ENCODE measurements around the gene COL23A1.

The COL23A1 gene

GRCh38 chr5:178589180-178590140, 733 bp downstream of the COL23A1 start:
- DNase-seq (ENCODE audit: low read depth, low spot score) = peak; percentile 50

- no peak for DNase-seq (ENCODE audit: low read depth, low spot score)
Measured at GRCh38 chr5:178588769-178589168, 1.4 kb downstream of the COL23A1 start.

GRCh38 chr5:178587763-178588611, 2.2 kb downstream of the COL23A1 start:
- no peak for DNase-seq (ENCODE audit: low read depth, low spot score)

GRCh38 chr5:178586396-178586795, 3.8 kb downstream of the COL23A1 start:
- no peak for DNase-seq (ENCODE audit: low read depth, low spot score)

DNA sequence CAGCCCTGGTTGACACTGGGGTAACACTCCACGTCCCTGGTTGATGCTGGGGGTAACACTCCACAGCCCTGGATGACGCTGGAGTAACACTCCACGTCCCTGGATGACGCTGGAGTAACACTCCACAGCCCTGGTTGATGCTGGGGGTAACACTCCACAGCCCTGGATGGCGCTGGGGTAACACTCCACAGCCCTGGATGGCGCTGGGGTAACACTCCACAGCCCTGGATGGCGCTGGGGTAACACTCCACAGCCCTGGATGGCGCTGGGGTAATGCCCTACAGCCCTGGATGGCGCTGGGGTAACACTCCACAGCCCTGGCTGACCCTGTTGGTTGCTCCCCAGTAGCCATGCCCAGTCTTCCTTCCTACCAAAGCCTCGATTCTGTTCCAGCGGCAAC, 4.8 kb downstream of the COL23A1 start:
- peak; percentile 50 for DNase-seq (ENCODE audit: low read depth, low spot score)

DNA sequence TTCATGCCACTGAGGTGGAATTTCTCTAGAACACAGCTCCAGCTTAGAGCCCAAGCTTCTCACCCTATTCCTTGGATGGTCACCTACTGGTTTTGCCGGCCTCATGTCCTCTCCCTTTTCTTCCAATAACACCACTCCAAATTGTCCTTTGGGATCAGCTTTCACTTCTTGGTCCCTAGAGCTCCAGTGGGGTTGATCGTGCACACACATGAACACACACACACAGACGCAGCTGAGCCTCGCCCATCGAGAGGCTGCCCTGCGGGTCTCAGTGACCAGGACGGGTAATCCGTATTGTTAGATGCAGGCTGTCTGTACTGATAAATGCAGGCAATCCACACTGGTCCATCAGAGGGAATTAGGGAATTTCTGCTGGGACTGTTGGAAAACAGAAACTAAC, 6.9 kb downstream of the COL23A1 start:
- DNase-seq (ENCODE audit: low read depth, low spot score) = no peak

DNA sequence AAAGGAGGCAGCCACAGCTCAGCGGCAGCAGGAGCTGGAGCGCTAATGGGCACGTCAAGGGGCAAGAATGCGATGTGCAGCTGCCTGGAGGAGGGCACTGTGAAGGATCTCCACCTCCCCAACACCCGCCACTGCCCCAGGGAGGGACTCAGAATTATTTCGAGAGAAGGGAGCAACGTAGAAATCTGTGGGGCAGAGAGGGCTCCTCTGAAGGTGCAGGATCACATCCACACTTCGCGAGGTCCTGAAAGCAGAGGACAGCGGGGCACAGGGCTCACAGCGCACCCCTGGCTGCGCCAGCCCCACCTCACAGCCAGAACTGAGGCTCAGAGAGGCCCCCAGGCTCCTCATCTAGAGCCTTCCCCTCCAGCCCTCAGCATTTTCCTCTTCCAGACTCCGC, 7.9 kb downstream of the COL23A1 start:
- no peak for DNase-seq (ENCODE audit: low read depth, low spot score)

DNA sequence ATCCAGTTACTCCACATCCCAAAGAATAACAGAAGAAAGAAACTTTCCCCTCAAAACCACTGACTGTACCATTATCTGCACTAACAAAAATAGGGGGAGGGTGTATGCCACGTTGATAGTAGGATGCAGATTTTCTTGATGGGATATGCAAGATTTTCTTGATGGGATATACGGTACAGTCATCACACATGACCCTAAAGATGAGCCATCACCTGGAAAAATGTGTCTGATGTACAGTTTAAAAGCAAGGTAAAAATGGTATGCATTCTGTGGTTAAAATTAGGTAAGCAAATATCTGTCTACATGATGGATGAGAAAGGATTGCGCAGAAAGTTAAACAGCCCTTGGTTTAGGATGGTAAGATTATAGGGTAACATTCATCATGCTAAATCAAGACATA, 8.6 kb downstream of the COL23A1 start:
- no peak for DNase-seq (ENCODE audit: low read depth, low spot score)

GRCh38 chr5:178580271-178580955, 9.8 kb downstream of the COL23A1 start:
- DNase-seq (ENCODE audit: low read depth, low spot score) = no peak

GRCh38 chr5:178577944-178578343, 12.2 kb downstream of the COL23A1 start:
- no peak for DNase-seq (ENCODE audit: low read depth, low spot score)

DNA sequence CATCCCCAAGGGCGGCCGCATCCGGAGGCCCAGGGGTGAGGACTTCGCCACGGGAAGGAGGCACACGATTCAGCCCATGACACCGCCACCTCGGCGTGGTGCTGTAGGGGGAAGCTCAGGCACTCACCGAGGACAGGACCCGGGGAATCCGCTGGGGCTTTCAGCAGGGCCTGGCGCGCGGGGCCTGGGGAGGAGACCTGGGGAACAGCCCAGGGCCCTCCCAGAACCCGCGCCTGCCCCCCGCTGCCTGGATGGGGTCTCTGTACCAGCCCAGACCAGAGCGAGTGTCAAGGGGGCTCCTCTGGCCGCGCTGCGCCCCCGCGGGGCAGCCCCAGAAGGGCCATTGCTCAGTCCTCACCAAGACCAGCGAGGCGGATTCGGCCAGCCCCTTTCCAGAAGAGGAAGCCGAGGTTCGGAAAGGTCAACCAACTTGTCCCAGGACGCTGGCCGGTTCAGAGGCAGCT, 12.8 kb downstream of the COL23A1 start:
- peak; percentile 70 for DNase-seq (ENCODE audit: low read depth, low spot score)

DNA sequence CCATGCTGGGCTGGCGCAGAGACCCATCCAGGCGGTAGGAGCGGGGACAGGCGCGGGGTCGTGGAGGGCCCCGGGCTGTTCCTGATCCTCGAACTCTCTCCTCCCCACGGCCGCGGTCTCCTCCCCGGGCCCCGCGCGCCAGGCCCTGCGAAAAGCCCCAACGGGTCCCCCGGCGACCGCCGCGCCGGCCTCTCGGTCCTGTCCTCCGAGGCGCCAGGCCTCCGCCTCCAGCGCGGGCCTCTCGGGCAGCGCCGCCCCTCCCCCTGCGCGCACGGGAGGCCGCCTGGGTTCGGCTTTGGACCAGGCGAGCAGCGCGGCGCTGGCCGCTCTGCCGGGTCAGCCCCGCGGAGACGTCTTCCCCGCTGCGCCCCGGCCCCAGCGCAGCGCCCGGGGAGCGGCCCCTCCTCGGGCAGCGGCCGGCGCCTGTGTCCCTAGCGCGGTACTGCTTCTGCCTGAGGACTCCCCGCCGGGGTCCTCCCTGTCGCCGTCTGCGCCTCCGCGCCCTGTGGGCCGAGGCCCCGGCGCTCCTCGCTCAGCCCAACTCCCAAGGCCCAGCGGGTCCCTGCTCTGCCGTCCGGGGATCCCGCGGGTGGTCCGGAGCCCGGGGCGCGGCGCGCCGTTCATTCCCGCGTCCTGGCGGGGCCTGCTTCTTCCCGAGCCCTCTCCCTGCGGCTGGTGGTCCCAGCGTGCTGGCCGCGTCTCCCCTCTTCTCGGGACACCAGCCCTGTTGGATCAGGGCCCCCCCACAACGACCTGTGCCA, 13.4 kb downstream of the COL23A1 start:
- peak; percentile 59 for DNase-seq (ENCODE audit: low read depth, low spot score)

DNA sequence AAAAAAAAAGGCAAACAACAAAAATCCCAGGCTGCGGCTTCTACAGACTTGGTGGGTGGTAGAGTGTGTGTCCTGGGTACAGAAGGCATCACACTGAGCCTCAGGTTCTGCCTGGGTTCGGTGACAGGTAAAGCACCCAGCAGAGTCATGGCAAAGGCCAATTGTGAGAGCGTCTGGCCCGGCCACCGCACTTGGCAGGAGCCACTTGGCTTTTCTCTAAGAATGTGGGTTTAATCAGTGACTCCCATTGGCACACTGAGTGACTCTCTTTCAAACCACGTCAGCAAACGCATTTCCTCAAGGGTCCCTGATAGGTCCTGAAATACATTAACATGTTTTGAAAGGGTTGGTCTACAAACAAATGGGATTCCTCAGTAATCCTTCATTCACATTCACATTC, 17.0 kb downstream of the COL23A1 start:
- no peak for DNase-seq (ENCODE audit: low read depth, low spot score)

DNA sequence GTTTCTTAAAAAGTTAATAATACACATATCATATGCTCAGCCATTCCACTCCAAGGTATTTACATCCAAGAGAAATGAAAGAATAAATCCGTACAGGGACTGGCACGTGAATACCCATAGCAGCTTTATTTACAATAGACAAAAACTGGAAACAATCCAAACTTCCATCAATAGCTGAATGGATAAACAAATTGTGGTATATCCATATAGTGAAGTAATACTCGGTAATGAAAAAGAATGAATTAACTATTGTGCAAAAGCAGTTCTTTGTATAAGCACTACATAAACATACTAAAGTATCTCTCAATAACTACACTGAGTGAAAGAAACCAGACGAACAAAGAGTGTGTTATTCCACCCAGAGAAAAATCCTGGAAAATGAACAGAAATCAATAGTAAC, 17.6 kb downstream of the COL23A1 start:
- DNase-seq (ENCODE audit: low read depth, low spot score) = no peak

DNA sequence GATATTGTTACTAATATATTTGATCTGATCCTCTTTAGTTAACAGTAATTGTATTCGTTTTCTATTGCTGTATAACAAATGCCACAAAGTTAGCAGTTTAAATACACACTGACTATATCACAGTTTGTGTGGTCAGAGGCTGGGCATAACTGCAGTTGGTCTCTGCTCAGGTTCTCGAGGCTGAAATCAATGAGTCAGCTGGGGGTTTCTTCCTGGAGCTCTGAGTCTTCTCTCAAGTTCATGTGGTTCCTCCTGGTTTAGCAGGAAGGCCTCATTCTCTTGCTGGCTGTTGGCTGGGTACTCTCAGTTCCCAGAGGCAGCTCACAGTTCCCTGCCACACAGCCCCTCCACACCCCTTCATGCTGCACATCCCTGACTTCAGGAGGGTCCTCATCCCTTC, 20.7 kb downstream of the COL23A1 start:
- no peak for DNase-seq (ENCODE audit: low read depth, low spot score)

GRCh38 chr5:178564811-178565550, 25.2 kb downstream of the COL23A1 start:
- DNase-seq (ENCODE audit: low read depth, low spot score) = no peak

- DNase-seq (ENCODE audit: low read depth, low spot score) = no peak
Measured at GRCh38 chr5:178564397-178564796, 25.8 kb downstream of the COL23A1 start.

DNA sequence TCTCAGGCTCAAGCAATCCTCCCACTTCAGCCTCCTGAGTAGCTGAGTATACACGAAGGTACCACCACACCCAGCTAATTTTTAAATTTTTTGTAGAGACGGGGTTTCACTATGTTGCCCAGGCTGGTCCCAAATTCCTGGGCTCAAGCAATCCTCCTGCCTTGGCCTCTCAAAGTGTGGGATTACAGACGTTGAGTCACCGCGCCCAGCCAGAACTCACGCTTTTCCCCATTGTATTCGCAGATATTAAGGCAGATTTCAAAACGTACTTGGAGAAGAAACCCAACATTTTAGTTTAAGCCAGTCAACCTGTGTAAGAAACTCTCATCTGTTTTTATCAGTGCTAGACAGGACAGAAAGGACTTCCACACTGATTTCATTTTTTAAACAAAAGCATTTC, 26.6 kb downstream of the COL23A1 start:
- no peak for DNase-seq (ENCODE audit: low read depth, low spot score)

GRCh38 chr5:178561746-178562264, 28.4 kb downstream of the COL23A1 start:
- DNase-seq (ENCODE audit: low read depth, low spot score) = no peak

DNA sequence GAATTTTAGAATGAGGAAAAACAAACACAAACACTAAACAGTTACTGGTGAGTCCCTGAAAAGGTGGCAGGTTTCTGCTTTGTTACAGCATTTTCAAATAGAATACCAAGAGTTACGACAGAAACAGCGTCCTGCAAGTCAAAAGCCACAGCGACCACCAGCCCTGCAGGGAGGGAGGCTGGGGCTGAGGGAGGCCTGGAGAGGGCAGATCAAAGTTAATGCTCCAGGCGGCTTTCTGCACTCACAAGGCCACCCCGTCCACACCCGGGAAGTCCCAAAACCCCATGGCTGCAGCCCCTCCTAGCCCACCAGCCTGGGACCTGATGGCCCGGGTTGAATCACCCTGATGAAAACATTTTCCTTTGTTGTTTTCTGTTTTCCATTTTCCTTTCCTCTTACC, 29.3 kb downstream of the COL23A1 start:
- peak; percentile 70 for DNase-seq (ENCODE audit: low read depth, low spot score)
